Measurements from ENCODE around the gene CDK5RAP3. TPM values are rescaled to one million over a fixed set of nuclear protein-coding genes. Genes with fewer than 3 reads are reported as not detected.
"Not testable (repeated sequence)": the region's sequence is repeated elsewhere in the genome, so short reads cannot be mapped to it uniquely, and the experiment has no call there.

CDK5RAP3 gene
- total RNA-seq, 1 experiment from 2014 or later, result 102 TPM

DNA sequence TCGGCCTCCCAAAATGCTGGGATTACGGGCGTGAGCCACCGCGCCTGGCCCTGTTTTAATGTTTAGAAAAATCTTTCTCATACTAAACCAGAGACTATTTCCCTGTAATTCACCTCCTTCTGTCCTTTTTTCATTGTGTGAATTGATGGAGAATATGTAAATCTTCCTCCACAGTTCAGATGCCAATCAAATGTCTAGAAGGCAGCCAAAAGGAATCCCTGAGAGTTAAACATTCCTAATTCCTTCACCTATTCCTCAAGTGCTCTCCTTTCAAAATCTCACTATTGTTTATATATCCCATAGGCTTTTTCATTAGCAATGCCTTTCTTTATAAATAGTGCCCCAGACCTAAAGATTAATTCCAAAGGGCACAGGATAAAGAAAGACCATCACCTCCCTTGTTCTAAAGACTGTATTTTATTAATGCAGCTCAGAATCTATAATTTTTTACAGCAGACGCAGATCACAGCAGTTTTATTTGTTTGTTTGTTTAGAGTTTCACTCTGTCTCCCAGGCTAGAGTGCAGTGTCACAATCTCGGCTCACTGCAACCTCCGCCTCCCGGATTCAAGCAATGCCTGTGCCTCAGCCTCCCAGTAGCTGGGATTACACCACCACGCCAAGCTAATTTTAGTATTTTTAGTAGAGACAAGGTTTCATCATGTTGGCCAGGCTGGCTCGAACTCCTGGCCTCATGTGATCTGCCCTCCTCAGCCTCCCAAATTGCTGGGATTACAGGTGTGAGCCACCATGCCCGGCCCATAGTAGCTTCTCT, 36.2 kb downstream of the CDK5RAP3 start:
- no peak for DNase-seq (ENCODE audit: low read depth)
- in situ Hi-C loops (cut with HindIII; ENCODE audit: low pct_unique_long_range_greater_than_20kb, low sequenced_read_pairs), result no loop called here

DNA sequence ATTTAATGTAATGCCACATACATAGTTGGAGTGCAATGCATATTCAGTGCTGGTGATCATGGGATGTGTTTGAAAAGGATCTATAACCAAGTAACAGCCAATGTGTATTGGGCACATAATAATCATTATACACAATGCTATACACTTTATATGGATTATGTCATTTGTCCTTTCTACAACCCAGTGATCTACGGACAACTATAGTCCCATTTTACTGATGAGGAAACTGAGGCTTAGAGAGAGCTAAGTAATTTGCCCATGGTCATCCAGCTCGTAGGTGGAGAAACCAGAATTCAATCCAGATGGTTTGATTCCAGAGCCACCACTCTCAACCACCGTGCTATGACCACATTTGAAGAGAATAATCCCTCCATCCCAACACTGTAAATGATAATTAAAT, 39.3 kb downstream of the CDK5RAP3 start:
- in situ Hi-C loops (cut with HindIII; ENCODE audit: low pct_unique_long_range_greater_than_20kb, low sequenced_read_pairs), result no loop called here

DNA sequence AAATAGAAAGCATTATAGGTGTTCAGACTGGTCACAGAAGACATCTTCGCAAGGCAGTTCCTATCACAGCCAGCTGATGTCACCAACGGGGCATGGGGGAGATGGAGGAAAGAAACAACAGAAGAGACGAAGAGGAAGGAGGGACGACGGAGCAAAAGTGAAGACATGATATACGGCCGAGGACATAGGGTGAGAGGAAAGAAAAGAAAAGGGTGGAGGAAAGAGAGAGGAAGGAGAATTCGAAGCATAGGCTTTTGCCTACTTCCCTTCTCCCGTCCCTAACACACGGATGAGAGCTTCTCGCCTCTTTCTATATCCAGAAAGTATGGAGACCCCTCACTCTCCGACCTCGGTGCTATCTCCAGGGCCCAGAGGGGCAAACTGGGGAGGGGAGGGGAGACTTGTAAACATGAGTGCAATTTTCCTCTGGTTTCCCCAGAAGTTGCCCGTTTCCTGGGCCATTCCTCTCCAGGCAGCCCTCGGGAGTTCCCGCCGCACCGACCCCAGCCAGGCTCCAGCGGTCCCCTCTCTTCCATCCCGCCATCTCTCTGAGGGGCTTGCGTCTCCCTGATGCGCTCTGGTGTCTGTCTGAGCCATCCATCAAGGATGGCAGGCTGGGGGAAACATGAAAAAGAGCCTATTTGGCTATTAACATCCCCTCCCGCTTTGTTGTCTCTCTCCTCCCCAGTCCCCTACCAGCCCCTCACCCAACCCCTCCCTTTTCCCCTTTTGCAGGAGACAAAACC, 40.7 kb downstream of the CDK5RAP3 start:
- in situ Hi-C loops (cut with HindIII; ENCODE audit: low pct_unique_long_range_greater_than_20kb, low sequenced_read_pairs), result no loop called here
- no peak for DNase-seq (ENCODE audit: low read depth)

More for the DNA sequence above, 39.3 kb downstream of the CDK5RAP3 start:
- no peak for DNase-seq (ENCODE audit: low read depth)

DNA sequence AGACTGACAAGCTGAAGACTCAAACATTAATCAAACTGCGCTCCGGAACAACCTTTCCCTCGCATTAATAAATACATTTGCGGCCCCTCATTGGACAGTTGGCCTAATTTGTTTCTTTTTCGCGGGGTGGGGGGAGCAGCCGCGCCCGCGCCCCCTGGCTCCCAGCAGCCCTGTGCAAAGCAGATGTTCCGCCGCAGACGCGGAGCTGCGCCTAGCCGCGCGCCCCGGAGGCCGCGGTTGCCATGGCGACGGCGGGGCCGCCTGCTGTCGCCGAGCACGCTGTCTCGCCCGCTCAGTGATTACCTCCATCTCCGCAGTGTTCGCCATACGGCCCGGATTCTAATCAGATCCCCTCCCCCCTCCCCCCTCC, 41.2 kb downstream of the CDK5RAP3 start:
- in situ Hi-C loops (cut with HindIII; ENCODE audit: low pct_unique_long_range_greater_than_20kb, low sequenced_read_pairs), result no loop called here
- DNase-seq (ENCODE audit: low read depth), result no peak

DNA sequence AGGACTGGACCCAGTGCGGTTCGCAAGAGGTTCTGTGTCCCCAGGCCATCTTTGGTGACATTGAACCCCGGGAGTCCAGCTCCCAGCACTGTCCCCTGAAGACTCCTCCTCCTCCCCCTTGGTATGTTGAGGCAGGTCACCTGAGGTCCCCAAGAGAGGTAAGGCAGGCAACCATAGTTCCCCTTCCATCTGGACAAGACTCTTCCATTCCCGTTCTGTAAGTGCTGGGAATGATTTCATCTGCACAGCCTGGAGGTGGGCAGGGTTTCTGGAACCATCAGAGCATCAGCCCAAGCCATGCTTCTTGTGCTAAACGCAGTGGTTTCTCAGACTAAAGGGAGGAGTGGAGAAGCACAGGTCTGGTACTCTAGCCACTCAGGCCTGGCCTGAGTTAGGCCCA, 41.7 kb downstream of the CDK5RAP3 start:
- no peak for DNase-seq (ENCODE audit: low read depth)
- in situ Hi-C loops (cut with HindIII; ENCODE audit: low pct_unique_long_range_greater_than_20kb, low sequenced_read_pairs), result no loop called here

DNA sequence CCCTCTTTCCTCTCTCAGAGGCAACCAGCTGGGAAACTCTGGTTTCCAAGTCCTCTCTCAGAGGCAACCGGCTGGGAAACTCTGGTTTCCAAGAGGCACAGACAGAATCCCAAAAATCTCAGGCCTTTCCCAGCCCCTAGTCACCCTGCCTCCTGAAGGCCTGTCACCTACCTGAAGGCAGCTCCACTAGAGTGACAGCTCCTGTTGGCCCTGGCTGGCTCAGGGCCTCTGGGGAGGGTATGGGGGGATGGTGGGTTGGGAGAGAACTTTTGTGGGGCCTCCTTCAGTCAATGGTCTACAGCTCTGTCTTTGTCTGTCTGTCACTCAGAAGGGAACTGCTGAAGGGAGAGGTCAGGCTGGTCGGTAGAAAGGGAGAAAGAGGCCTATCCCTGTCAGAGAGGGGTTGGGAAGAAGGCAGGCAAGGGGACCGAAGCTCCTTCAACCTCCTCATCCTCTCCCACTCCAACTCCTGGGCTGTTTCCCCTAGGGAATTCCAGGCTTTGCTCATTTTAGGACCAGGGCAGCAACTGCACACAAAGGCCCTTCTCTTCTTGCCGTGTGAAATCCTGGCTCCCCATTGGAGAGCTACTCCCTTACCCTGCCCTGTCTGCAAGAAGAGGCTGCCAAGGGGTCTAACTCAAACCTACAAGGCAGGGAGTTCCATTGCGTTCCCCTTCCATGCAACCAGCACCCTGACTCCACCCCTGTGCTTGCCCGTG, 43.1 kb downstream of the CDK5RAP3 start:
- in situ Hi-C loops (cut with HindIII; ENCODE audit: low pct_unique_long_range_greater_than_20kb, low sequenced_read_pairs), result no loop called here
- DNase-seq (ENCODE audit: low read depth), result no peak

- in situ Hi-C loops (cut with HindIII; ENCODE audit: low pct_unique_long_range_greater_than_20kb, low sequenced_read_pairs), result no loop called here
- DNase-seq (ENCODE audit: low read depth), result no peak
Measured at GRCh38 chr17:48014595-48015111, 43.7 kb downstream of the CDK5RAP3 start.

GRCh38 chr17:48016112-48016511, 45.2 kb downstream of the CDK5RAP3 start:
- in situ Hi-C loops (cut with HindIII; ENCODE audit: low pct_unique_long_range_greater_than_20kb, low sequenced_read_pairs), result no loop called here
- DNase-seq (ENCODE audit: low read depth), result no peak

GRCh38 chr17:48017817-48018158, 46.9 kb downstream of the CDK5RAP3 start:
- in situ Hi-C loops (cut with HindIII; ENCODE audit: low pct_unique_long_range_greater_than_20kb, low sequenced_read_pairs); DNase-seq (ENCODE audit: low read depth): not testable (repeated sequence)

DNA sequence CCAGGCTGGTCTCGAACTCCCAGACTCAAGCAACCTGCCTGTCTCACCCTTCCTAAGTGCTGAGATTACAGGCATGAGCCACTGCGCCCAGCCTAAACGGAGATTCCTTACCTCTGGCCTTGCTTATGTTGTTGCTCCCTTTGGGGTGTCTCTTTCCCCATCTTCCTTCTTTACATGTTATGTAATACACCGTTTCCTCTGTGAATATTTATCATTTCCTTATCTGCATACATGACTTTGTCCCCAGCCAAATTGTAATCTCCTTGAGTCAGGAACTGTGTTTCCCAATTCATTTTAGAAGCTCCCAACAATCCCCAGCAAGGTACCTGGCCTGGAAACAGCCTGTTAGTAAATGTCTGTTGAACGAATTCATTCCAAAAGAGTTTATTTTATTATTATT, 51.0 kb downstream of the CDK5RAP3 start:
- in situ Hi-C loops (cut with HindIII; ENCODE audit: low pct_unique_long_range_greater_than_20kb, low sequenced_read_pairs), result no loop called here
- DNase-seq (ENCODE audit: low read depth), result no peak

- DNase-seq (ENCODE audit: low read depth), result no peak
- in situ Hi-C loops (cut with HindIII; ENCODE audit: low pct_unique_long_range_greater_than_20kb, low sequenced_read_pairs), result no loop called here
Measured at GRCh38 chr17:48022901-48023300, 52.0 kb downstream of the CDK5RAP3 start.

GRCh38 chr17:48023400-48024148, 52.7 kb downstream of the CDK5RAP3 start:
- in situ Hi-C loops (cut with HindIII; ENCODE audit: low pct_unique_long_range_greater_than_20kb, low sequenced_read_pairs), result no loop called here
- DNase-seq (ENCODE audit: low read depth), result peak; percentile 80

- no peak for DNase-seq (ENCODE audit: low read depth)
- in situ Hi-C loops (cut with HindIII; ENCODE audit: low pct_unique_long_range_greater_than_20kb, low sequenced_read_pairs), result no loop called here
Measured at GRCh38 chr17:48024149-48025039, 53.5 kb downstream of the CDK5RAP3 start.

- peak; percentile 95 for DNase-seq (ENCODE audit: low read depth)
- in situ Hi-C loops (cut with HindIII; ENCODE audit: low pct_unique_long_range_greater_than_20kb, low sequenced_read_pairs), result no loop called here
Measured at GRCh38 chr17:48025040-48025903, 54.4 kb downstream of the CDK5RAP3 start.

GRCh38 chr17:48025904-48026501, 55.1 kb downstream of the CDK5RAP3 start:
- in situ Hi-C loops (cut with HindIII; ENCODE audit: low pct_unique_long_range_greater_than_20kb, low sequenced_read_pairs), result no loop called here
- no peak for DNase-seq (ENCODE audit: low read depth)

Data from Caki2 (cell line).